Activated CD4-positive, alpha-beta T cell treated with anti-CD3 and anti-CD28 coated beads for 36 hours (primary cell): ENCODE results near the gene SORT1. TPM values are rescaled to one million over a fixed set of nuclear protein-coding genes. Genes with fewer than 3 reads are reported as not detected.
"Not testable (repeated sequence)": the region's sequence is repeated elsewhere in the genome, so short reads cannot be mapped to it uniquely, and the experiment has no call there.

ENCODE experiments used
- ATAC-seq: fragments of 200-7000 bp; cut with Tn5 transposase; one replicate; pipeline ENCODE4 v1.10.0; 2021; ENCODE audit warnings: mild to moderate bottlenecking, moderate library complexity
- CTCF ChIA-PET: fragments of 350-600 bp; sonication (Branson Sonifier 250); formaldehyde crosslinking; loops from one replicate; lab custom pipeline; 2021; ENCODE audit warnings: antibody characterized with exemption; lab: Charles Lee
- POLR2A ChIA-PET: fragments of 350-600 bp; sonication (Branson Sonifier 250); formaldehyde crosslinking; loops from one replicate; lab custom pipeline; 2021; ENCODE audit warnings: antibody characterized with exemption, inconsistent platforms; lab: Charles Lee
- DNase-seq: peaks from one replicate; pipeline ENCODE4 v3.0.0-alpha.2; 2020
- H3K27ac Mint-ChIP-seq: one replicate; pipeline ENCODE4 v1.8.0; 2021; ENCODE audit warnings: mixed read lengths
- H3K27me3 Mint-ChIP-seq: one replicate; pipeline ENCODE4 v1.8.0; 2021; ENCODE audit warnings: mixed read lengths
- H3K36me3 Mint-ChIP-seq: one replicate; pipeline ENCODE4 v1.8.0; 2021; ENCODE audit warnings: low read depth, mixed read lengths
- H3K4me1 Mint-ChIP-seq: one replicate; pipeline ENCODE4 v1.8.0; 2021; ENCODE audit warnings: mixed read lengths
- H3K4me3 Mint-ChIP-seq: one replicate; pipeline ENCODE4 v1.8.0; 2021; ENCODE audit warnings: mild to moderate bottlenecking, moderate library complexity, mixed read lengths
- H3K9me3 Mint-ChIP-seq: one replicate; pipeline ENCODE4 v1.8.0; 2021; ENCODE audit warnings: low read depth, mixed read lengths
- intact Hi-C, 2 experiments: fragments of 100-400 bp; cut with DNase I in 1 of 2; cut with micrococcal nuclease in 1 of 2; formaldehyde crosslinking; loops; one replicate each; pipeline versions ENCODE4 v1.14.2 to v1.15.1; 2022 to 2024; cut with DNase I, micrococcal nuclease
- total RNA-seq, 2 experiments: library from RNA; stranded (reverse); gene quantifications; one replicate each; pipeline ENCODE4 v1.2.3, GENCODE V29; 2021

The SORT1 gene
- total RNA-seq, 2 experiments from 2014 or later, result 0.39 to 0.55 TPM

- no peaks in the 10 kb centered on the region for H3K4me1 Mint-ChIP-seq
- DNase-seq (no peak), ATAC-seq (no peak)
- H3K9me3 Mint-ChIP-seq, result no peaks in the 10 kb centered on the region
- no peak overlapping the region for H3K27ac Mint-ChIP-seq
- no peaks in the 10 kb centered on the region for H3K27me3 Mint-ChIP-seq
- intact Hi-C loops, result no loop called here
- ChIA-PET CTCF (interaction anchor here (1.1 to 1.3 kb wide), 2 partner anchors 86 to 112 kb away, joined by 4 read pairs; no protein-coding TSS in a partner anchor), POLR2A (no interaction called here)
- no peak overlapping the region for H3K4me3 Mint-ChIP-seq
- no peaks in the 10 kb centered on the region for H3K36me3 Mint-ChIP-seq
Observed at GRCh38 chr1:109312978-109313775, 84.5 kb downstream of the SORT1 start.

DNA sequence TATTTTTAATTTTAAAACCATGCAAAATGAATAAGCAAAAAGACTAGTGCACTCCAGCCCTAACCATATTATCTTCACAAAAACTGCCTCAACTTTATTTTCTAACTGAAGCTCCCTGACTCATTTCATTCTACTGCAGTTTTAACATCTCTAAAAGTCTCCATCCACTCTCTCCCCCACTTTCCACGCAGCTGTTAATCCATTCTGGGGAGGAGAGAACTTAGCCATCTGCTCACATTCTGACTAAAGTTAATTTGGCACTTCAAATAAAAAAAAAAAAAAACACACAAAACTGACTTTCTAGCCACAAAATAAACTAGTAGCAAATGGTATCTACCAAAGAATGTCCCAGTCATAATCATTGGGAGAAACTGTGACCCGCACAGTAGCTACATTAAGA, 85.5 kb downstream of the SORT1 start:
- Mint-ChIP-seq H3K4me3 (no peak overlapping the region), H3K27me3 (no peaks in the 10 kb centered on the region), H3K9me3 (no peaks in the 10 kb centered on the region), H3K4me1 (no peaks in the 10 kb centered on the region), H3K27ac (no peak overlapping the region), H3K36me3 (no peaks in the 10 kb centered on the region)
- ChIA-PET CTCF (interaction anchor here (1.3 kb wide), 1 partner anchor 87 kb away, joined by 4 read pairs; no protein-coding TSS in a partner anchor), POLR2A (no interaction called here)
- ATAC-seq, result no peak
- DNase-seq, result no peak
- intact Hi-C loops, result no loop called here

GRCh38 chr1:109309347-109309746, 88.4 kb downstream of the SORT1 start:
- no peak for ATAC-seq
- Mint-ChIP-seq H3K4me3 (no peak overlapping the region), H3K27me3 (no peaks in the 10 kb centered on the region), H3K4me1 (no peaks in the 10 kb centered on the region), H3K36me3 (no peaks in the 10 kb centered on the region), H3K27ac (no peak overlapping the region), H3K9me3 (no peaks in the 10 kb centered on the region)
- ChIA-PET CTCF (interaction anchor here (0.6 kb wide), 1 partner anchor 420 kb away, joined by 3 read pairs; no protein-coding TSS in a partner anchor), POLR2A (no interaction called here)
- intact Hi-C loops, result loop anchor here in 1 of 2 experiments (5.0 kb wide), 1 partner anchor 43 kb away; no protein-coding TSS in a partner anchor
- no peak for DNase-seq

DNA sequence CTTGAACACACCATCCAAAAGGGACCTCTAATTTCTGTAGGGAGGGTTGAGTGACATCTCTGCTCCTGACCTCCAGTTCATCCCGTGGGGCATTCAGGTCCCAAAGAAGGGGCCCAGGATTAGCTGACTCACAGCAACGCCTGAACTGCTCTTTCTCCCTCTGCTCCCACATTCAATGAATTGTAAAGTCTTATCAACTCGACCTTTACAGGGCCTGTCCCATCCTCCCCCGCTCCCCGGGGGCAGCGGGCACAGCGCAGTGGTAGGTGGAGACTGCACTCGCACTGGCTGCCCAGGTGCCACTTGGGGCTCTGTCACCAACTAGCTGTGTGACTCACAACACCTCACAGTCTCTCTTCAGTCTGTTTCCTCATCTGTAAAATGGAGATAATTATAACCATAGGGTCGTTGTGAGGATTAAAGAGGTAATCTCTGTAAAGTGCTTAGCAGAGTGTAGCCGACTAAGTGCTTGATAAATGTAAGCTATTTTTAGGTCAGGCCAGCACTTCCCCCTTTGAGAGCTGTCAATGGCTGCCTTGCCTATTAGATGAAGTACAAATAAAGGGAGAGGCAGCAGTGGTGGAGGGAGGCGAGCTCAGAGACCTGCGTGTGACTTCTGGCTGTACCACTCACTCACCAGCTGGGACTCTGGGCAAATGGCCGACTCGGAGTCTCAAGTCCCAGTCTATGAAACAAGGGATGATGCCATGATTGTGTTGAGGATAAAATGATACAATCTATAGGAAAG, 90.3 kb downstream of the SORT1 start:
- CTCF ChIA-PET, result interaction anchor here (0.6 to 1.9 kb wide), 7 partner anchors 10 to 291 kb away, joined by 3 to 6 read pairs (median 3); no protein-coding TSS in a partner anchor
- no peaks in the 10 kb centered on the region for H3K9me3 Mint-ChIP-seq
- intact Hi-C loops, result loop anchor here in 1 of 2 experiments (5.0 kb wide), 1 partner anchor 45 kb away; no protein-coding TSS in a partner anchor
- H3K27me3 Mint-ChIP-seq, result no peaks in the 10 kb centered on the region
- H3K36me3 Mint-ChIP-seq, result no peaks in the 10 kb centered on the region
- POLR2A ChIA-PET, result interaction anchor here (0.6 kb wide), 1 partner anchor 117 kb away, joined by 4 read pairs; no protein-coding TSS in a partner anchor
- no peak overlapping the region for H3K4me3 Mint-ChIP-seq
- ATAC-seq, result peak; percentile 76
- peak; percentile 33 for DNase-seq
- H3K4me1 Mint-ChIP-seq, result no peaks in the 10 kb centered on the region
- H3K27ac Mint-ChIP-seq, result no peak overlapping the region

- H3K4me1 Mint-ChIP-seq, result no peaks in the 10 kb centered on the region
- H3K27ac Mint-ChIP-seq, result no peak within 1 kb of the TSS
- ATAC-seq (no peak), DNase-seq (no peak)
- no peak within 1 kb of the TSS for H3K4me3 Mint-ChIP-seq
- intact Hi-C loops, result loop anchor here in 1 of 2 experiments (5.0 kb wide), 1 partner anchor 45 kb away; no protein-coding TSS in a partner anchor
- H3K36me3 Mint-ChIP-seq, result no peaks in the 10 kb centered on the region
- POLR2A ChIA-PET, result interaction anchor here (0.6 kb wide), 1 partner anchor 118 kb away, joined by 4 read pairs; no protein-coding TSS in a partner anchor
- CTCF ChIA-PET, result interaction anchor here (0.6 to 1.5 kb wide), 4 partner anchors 29 to 185 kb away, joined by 3 to 6 read pairs (median 4); no protein-coding TSS in a partner anchor
- no peaks in the 10 kb centered on the region for H3K9me3 Mint-ChIP-seq
- no peaks in the 10 kb centered on the region for H3K27me3 Mint-ChIP-seq
Observed at GRCh38 chr1:109306832-109307273, 90.9 kb downstream of the SORT1 start, which contains the start of gene MYBPHL. Gene MYBPHL, minus strand, starts transcription at chr1:109307011. Its CDS starts 20 bp downstream, at chr1:109306991.

DNA sequence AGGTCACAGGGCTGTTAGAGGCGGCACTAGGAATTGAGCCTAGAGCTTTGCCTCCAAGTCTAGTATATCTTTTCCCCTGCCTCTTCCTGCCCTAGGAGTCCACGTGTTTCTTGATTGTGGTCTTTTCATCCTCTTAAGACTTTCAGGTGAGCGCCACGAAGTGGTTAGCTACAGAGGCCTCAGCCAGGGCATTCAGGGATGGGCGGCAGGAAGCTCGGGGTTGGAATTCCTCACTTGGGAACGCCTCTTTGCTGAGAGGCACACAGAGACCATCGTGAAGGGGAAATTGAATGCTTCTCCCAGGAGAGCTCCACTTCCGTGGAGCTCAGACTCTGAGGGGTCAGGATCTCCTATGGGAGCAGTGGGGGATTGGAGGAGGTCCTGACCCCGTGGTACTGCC, 91.7 kb downstream of the SORT1 start:
- H3K9me3 Mint-ChIP-seq, H3K4me3 Mint-ChIP-seq: not testable (repeated sequence)
- intact Hi-C loops, result loop anchor here in 1 of 2 experiments (5.0 kb wide), 1 partner anchor 46 kb away; no protein-coding TSS in a partner anchor

GRCh38 chr1:109304226-109304920, 93.3 kb downstream of the SORT1 start:
- H3K4me1 Mint-ChIP-seq, result no peaks in the 10 kb centered on the region
- POLR2A ChIA-PET, result no interaction called here
- CTCF ChIA-PET, result interaction anchor here (0.7 to 1.7 kb wide), 4 partner anchors 40 to 228 kb away, joined by 3 to 5 read pairs (median 4); no protein-coding TSS in a partner anchor
- no peak overlapping the region for H3K4me3 Mint-ChIP-seq
- intact Hi-C loops, result loop anchor here in 1 of 2 experiments (5.0 kb wide), 1 partner anchor 53 kb away; no protein-coding TSS in a partner anchor
- no peaks in the 10 kb centered on the region for H3K36me3 Mint-ChIP-seq
- no peak overlapping the region for H3K27ac Mint-ChIP-seq
- H3K9me3 Mint-ChIP-seq, result no peaks in the 10 kb centered on the region
- DNase-seq (no peak), ATAC-seq (no peak)
- H3K27me3 Mint-ChIP-seq, result no peaks in the 10 kb centered on the region

More for the DNA sequence above, 91.7 kb downstream of the SORT1 start:
- H3K36me3 Mint-ChIP-seq, DNase-seq, POLR2A ChIA-PET, ATAC-seq, H3K4me1 Mint-ChIP-seq, H3K27ac Mint-ChIP-seq, H3K27me3 Mint-ChIP-seq: not testable (repeated sequence)
- CTCF ChIA-PET, result interaction anchor here (0.8 to 1.1 kb wide), 2 partner anchors 101 to 155 kb away, joined by 3 to 4 read pairs; no protein-coding TSS in a partner anchor

DNA sequence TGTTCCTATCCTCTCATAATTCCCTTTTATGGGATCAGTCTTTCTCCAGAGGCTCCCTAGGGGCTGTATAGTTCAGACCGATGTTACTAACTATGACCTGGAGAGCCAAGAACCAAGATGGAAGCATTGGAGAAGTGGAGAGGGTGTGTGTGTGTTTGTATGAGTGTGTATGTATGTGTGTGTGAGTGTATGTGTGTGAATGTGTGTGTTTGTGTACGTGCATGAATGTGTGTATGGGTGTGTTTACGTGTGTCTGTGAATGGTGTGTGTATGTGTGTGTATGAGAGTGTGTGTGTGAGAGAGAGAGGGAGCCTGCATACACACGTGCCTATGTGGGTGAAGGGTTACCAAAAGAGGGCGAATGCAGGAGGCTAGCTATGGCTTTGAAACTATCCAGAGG, 95.8 kb downstream of the SORT1 start:
- Mint-ChIP-seq H3K27ac (no peak overlapping the region), H3K36me3 (no peaks in the 10 kb centered on the region), H3K9me3 (no peaks in the 10 kb centered on the region), H3K4me3 (no peak overlapping the region), H3K27me3 (peaks cover 2% of the 10 kb centered on the region), H3K4me1 (no peaks in the 10 kb centered on the region)
- intact Hi-C loops, result loop anchor here in 1 of 2 experiments (5.0 kb wide), 1 partner anchor 55 kb away; no protein-coding TSS in a partner anchor
- ATAC-seq, result no peak
- ChIA-PET POLR2A (no interaction called here), CTCF (no interaction called here)
- no peak for DNase-seq

DNA sequence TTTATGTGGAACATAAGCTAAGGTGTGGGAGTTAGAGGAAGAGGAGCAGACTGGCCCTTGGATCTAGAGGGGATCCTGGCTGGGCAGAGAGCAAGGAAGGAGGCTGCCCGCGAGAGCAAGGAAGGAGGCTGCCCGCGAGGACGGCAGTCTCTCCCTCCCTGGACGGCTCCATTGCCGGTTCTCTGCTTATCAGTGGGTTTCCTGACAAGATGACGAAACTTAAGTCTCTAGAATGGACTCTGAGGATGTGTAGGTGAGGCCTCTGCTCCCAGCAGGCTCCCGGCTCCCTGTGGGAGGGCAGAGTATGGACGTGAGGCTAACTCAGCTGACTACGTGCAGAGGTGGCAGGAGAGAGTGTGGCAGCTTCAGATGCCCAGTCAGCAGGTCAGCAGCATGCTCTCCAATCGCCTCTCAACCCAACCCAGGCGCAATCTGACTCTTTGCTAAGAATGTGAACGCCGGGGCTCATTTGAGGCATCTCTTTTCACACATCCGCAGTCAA, 97.0 kb downstream of the SORT1 start:
- DNase-seq, result no peak
- Mint-ChIP-seq H3K27me3 (peaks cover 5% of the 10 kb centered on the region), H3K9me3 (no peaks in the 10 kb centered on the region), H3K4me1 (no peaks in the 10 kb centered on the region), H3K36me3 (no peaks in the 10 kb centered on the region), H3K27ac (no peak overlapping the region), H3K4me3 (no peak overlapping the region)
- CTCF ChIA-PET, result no interaction called here
- intact Hi-C loops, result loop anchor here in 1 of 2 experiments (5.0 kb wide), 1 partner anchor 57 kb away; no protein-coding TSS in a partner anchor
- POLR2A ChIA-PET, result interaction anchor here (1.3 kb wide), 1 partner anchor 18 kb away, joined by 5 read pairs; the partner anchor contains the start of gene PSRC1
- ATAC-seq, result no peak
